ENCODE measurements around the gene MRPL32. TPM values are rescaled to one million over a fixed set of nuclear protein-coding genes. Genes with fewer than 3 reads are reported as not detected.

MRPL32 gene
- total RNA-seq, 2 donors from 2014 or later = 46.4 to 52.0 TPM

- Mint-ChIP-seq H3K9me3 (no peaks in the 10 kb centered on the region), H3K4me3 (peak overlapping the region; percentile 1), H3K36me3 (no peaks in the 10 kb centered on the region), H3K4me1 (ENCODE audit: low read depth in 2 of 2) (peaks cover 39 to 45% of the 10 kb centered on the region in 2 donors), H3K27me3 (no peaks in the 10 kb centered on the region), H3K27ac (peak overlapping the region; percentile 69 to 77)
- DNase-seq (ENCODE audit: low spot score) = no peak
- no peak for ATAC-seq
Measured at GRCh38 chr7:42913591-42913990, 18.6 kb upstream of the MRPL32 start.

GRCh38 chr7:42914009-42914408 is 18.2 kb upstream of the MRPL32 start:
- no peak for DNase-seq (ENCODE audit: low spot score)
- H3K36me3 Mint-ChIP-seq = peaks cover 1% of the 10 kb centered on the region
- H3K27ac Mint-ChIP-seq = peak overlapping the region; percentile 69 to 77
- H3K27me3 Mint-ChIP-seq = no peaks in the 10 kb centered on the region
- no peaks in the 10 kb centered on the region for H3K9me3 Mint-ChIP-seq
- ATAC-seq = no peak
- peak overlapping the region; percentile 1 for H3K4me3 Mint-ChIP-seq
- H3K4me1 Mint-ChIP-seq (ENCODE audit: low read depth in 2 of 2) = peaks cover 39 to 43% of the 10 kb centered on the region in 2 donors

DNA sequence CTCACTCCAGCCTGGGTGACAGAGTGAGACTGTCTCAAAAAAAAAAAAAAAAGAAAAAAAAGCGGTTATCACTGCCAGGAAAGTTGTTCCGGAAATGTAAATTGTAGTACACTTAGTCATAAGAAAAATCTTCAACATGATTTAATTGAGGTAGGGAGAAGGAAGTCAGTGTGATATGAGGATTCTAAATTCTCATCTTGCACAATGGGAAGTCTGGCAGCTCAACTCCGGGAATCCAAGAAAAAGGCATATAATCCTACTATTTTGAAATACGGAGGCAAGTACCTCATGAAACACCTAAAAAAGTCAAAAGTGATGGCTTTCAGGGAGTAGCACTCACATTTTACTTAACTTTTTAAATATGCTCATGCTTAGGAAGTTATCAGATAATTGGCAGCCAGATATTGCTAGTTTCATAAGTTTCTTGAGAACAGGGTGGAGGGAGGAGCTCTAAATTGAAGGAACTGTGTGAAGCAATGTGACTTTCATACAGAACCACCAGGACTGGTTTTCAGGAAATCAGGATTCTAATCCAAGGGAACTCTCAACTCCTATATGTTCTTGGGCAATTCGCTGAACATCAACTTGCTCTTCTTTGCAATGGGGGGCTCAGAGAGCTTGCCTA is 17.6 kb upstream of the MRPL32 start:
- Mint-ChIP-seq H3K4me1 (ENCODE audit: low read depth in 2 of 2) (peaks cover 38 to 39% of the 10 kb centered on the region in 2 donors), H3K27ac (peak overlapping the region; percentile 69 to 77), H3K36me3 (peaks cover 7% of the 10 kb centered on the region), H3K9me3 (no peaks in the 10 kb centered on the region), H3K27me3 (no peaks in the 10 kb centered on the region), H3K4me3 (no peak overlapping the region)
- no peak for DNase-seq (ENCODE audit: low spot score)
- no peak for ATAC-seq

GRCh38 chr7:42915356-42915755 is 16.8 kb upstream of the MRPL32 start:
- ATAC-seq = no peak
- Mint-ChIP-seq H3K27ac (peak overlapping the region in 1 of 2 donors; percentile 69), H3K27me3 (no peaks in the 10 kb centered on the region), H3K4me3 (no peak overlapping the region), H3K4me1 (ENCODE audit: low read depth in 2 of 2) (peaks cover 33 to 35% of the 10 kb centered on the region in 2 donors), H3K9me3 (no peaks in the 10 kb centered on the region), H3K36me3 (peaks cover 15% of the 10 kb centered on the region)
- no peak for DNase-seq (ENCODE audit: low spot score)

GRCh38 chr7:42922017-42922753 is 10.0 kb upstream of the MRPL32 start:
- peaks cover 14 to 18% of the 10 kb centered on the region in 2 donors for H3K4me1 Mint-ChIP-seq (ENCODE audit: low read depth in 2 of 2)
- no peaks in the 10 kb centered on the region for H3K27me3 Mint-ChIP-seq
- no peak overlapping the region for H3K4me3 Mint-ChIP-seq
- ATAC-seq (no peak), DNase-seq (ENCODE audit: low spot score) (no peak)
- H3K9me3 Mint-ChIP-seq = no peaks in the 10 kb centered on the region
- H3K36me3 Mint-ChIP-seq = peaks cover 39% of the 10 kb centered on the region
- H3K27ac Mint-ChIP-seq = no peak overlapping the region

- Mint-ChIP-seq H3K36me3 (peaks cover 41% of the 10 kb centered on the region), H3K9me3 (no peaks in the 10 kb centered on the region), H3K4me3 (no peak overlapping the region), H3K27ac (peak overlapping the region in 1 of 2 donors; percentile 41), H3K4me1 (ENCODE audit: low read depth in 2 of 2) (peaks cover 26 to 29% of the 10 kb centered on the region in 2 donors), H3K27me3 (no peaks in the 10 kb centered on the region)
- ATAC-seq (no peak), DNase-seq (ENCODE audit: low spot score) (no peak)
Measured at GRCh38 chr7:42924223-42924838, 7.8 kb upstream of the MRPL32 start.

- peaks cover 32 to 33% of the 10 kb centered on the region in 2 donors for H3K4me1 Mint-ChIP-seq (ENCODE audit: low read depth in 2 of 2)
- H3K4me3 Mint-ChIP-seq = no peak overlapping the region
- no peaks in the 10 kb centered on the region for H3K27me3 Mint-ChIP-seq
- H3K9me3 Mint-ChIP-seq = no peaks in the 10 kb centered on the region
- ATAC-seq (no peak), DNase-seq (ENCODE audit: low spot score) (no peak)
- H3K36me3 Mint-ChIP-seq = peaks cover 34% of the 10 kb centered on the region
- H3K27ac Mint-ChIP-seq = no peak overlapping the region
Measured at GRCh38 chr7:42925630-42926029, 6.5 kb upstream of the MRPL32 start.

DNA sequence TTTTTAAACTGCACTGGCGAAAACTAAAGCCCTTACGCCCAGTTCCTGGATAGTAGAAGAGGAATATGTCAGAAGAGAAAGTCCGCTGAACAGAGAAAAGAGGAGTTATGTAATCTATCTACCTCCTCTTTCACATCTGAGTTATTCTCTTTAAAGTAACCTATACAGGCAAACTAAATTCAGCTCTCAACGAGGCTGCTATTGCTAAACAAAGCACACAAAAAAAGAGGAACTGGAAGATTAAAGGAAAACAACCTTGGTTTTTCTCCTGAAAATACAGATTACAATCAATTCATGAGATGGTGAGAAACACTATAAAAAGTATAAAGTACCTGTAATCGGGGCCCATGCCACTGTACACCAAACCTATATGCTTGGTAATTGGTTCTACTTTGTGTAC is 6.0 kb upstream of the MRPL32 start:
- ATAC-seq = no peak
- Mint-ChIP-seq H3K36me3 (peaks cover 28% of the 10 kb centered on the region), H3K27me3 (no peaks in the 10 kb centered on the region), H3K4me3 (no peak overlapping the region), H3K4me1 (ENCODE audit: low read depth in 2 of 2) (peaks cover 31 to 38% of the 10 kb centered on the region in 2 donors), H3K27ac (no peak overlapping the region), H3K9me3 (no peaks in the 10 kb centered on the region)
- no peak for DNase-seq (ENCODE audit: low spot score)

GRCh38 chr7:42928754-42929153 is 3.4 kb upstream of the MRPL32 start:
- Mint-ChIP-seq H3K36me3 (peaks cover 26% of the 10 kb centered on the region), H3K4me1 (ENCODE audit: low read depth in 2 of 2) (peaks cover 34 to 43% of the 10 kb centered on the region in 2 donors), H3K27me3 (no peaks in the 10 kb centered on the region), H3K4me3 (peak overlapping the region; percentile 61), H3K9me3 (no peaks in the 10 kb centered on the region), H3K27ac (peak overlapping the region in 1 of 2 donors; percentile 61)
- ATAC-seq (no peak), DNase-seq (ENCODE audit: low spot score) (no peak)

DNA sequence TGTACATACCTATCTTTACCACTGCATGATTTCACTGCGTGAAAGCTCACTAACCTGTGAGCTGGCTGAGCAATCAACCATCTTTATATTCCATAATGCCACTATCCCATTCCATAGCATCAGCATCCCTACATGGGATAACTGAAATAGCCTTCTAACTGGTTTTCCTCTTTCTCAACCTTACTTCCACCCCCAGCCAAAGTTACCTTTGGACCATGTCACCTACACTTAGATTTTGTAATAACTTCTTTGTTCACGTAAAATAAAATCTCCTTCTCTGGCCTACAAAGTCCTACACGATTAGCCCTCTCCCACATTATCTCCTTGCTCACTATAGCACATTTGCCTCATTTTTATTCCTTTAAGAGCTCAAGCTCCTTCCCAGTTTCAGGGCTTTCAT is 2.7 kb upstream of the MRPL32 start:
- H3K4me3 Mint-ChIP-seq = peak overlapping the region; percentile 97
- ATAC-seq = no peak
- H3K36me3 Mint-ChIP-seq = peaks cover 26% of the 10 kb centered on the region
- H3K4me1 Mint-ChIP-seq (ENCODE audit: low read depth in 2 of 2) = peaks cover 38 to 47% of the 10 kb centered on the region in 2 donors
- DNase-seq (ENCODE audit: low spot score) = no peak
- no peaks in the 10 kb centered on the region for H3K27me3 Mint-ChIP-seq
- H3K27ac Mint-ChIP-seq = peak overlapping the region; percentile 24 to 61
- H3K9me3 Mint-ChIP-seq = no peaks in the 10 kb centered on the region

GRCh38 chr7:42930889-42931288 is 1.3 kb upstream of the MRPL32 start:
- H3K36me3 Mint-ChIP-seq = peaks cover 22% of the 10 kb centered on the region
- H3K27me3 Mint-ChIP-seq = no peaks in the 10 kb centered on the region
- peak overlapping the region; percentile 96 to 98 for H3K27ac Mint-ChIP-seq
- no peaks in the 10 kb centered on the region for H3K9me3 Mint-ChIP-seq
- no peak for DNase-seq (ENCODE audit: low spot score)
- peak overlapping the region; percentile 97 for H3K4me3 Mint-ChIP-seq
- peaks cover 28 to 40% of the 10 kb centered on the region in 2 donors for H3K4me1 Mint-ChIP-seq (ENCODE audit: low read depth in 2 of 2)
- ATAC-seq = no peak

DNA sequence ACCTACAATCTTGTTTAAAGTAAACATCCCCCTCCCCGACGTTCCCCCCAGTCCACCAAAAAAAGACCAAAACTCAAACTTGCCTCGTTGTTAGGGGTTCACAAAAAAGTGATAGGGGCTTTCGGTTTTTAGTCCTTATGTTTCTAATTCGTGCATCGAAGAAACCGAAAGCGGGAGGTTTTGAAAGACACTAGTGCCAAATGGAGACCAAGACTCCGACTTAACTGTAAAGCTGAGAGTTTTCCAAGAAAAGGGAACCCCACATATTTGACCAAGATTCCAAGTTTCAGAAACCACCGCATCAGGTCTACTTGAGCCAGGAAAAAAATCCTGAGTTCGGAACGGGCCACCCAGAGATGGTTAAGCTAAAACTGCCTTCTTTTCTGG is 736 bp upstream of the MRPL32 start:
- DNase-seq (ENCODE audit: low spot score) = no peak
- no peaks in the 10 kb centered on the region for H3K27me3 Mint-ChIP-seq
- peaks cover 28 to 40% of the 10 kb centered on the region in 2 donors for H3K4me1 Mint-ChIP-seq (ENCODE audit: low read depth in 2 of 2)
- peaks cover 26% of the 10 kb centered on the region for H3K36me3 Mint-ChIP-seq
- H3K27ac Mint-ChIP-seq = peak overlapping the region; percentile 96 to 98
- peak overlapping the region; percentile 97 for H3K4me3 Mint-ChIP-seq
- ATAC-seq = no peak
- H3K9me3 Mint-ChIP-seq = no peaks in the 10 kb centered on the region

DNA sequence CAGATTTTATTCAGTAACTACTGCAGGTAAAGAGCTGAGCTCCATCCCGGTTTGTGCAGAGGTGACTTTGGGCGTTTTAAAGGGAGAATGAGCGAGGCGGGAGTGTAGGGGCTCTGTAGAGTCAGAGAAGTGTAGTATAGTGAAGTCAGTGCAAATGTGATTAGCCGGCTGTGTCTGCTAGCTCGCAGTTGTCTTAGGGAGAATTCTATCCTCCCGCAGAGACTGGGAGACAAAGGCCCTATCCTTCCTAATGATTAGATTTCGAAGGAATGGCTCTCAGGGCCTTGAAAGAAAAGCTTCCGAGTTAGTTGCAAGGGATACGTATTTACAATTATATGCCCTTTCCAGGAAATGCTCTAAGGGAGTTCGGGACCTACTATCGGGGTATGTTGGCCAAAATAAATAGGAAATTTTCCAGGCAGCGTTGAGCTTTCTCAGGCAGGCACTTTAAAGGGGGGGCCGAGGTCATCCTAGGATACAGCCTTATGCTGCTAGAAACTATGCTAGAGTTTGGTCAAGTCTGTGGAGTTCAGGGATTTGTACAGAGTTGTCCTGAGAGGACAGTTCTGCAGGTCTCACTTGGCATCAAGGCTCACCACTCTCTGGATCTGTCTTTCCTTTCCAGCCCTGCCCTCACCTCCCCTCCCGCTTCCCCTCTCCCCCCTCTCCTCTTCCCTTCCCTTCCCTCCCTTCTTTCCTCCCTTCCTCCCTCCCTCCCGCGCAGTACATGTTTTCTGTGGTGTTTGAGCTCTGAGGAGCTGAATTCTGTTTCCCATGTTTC is 825 bp downstream of the MRPL32 start:
- no peak for DNase-seq (ENCODE audit: low spot score)
- peaks cover 33% of the 10 kb centered on the region for H3K36me3 Mint-ChIP-seq
- peaks cover 28 to 39% of the 10 kb centered on the region in 2 donors for H3K4me1 Mint-ChIP-seq (ENCODE audit: low read depth in 2 of 2)
- no peak for ATAC-seq
- H3K27ac Mint-ChIP-seq = peak overlapping the region; percentile 96 to 98
- H3K27me3 Mint-ChIP-seq = no peaks in the 10 kb centered on the region
- no peaks in the 10 kb centered on the region for H3K9me3 Mint-ChIP-seq
- peak overlapping the region; percentile 97 for H3K4me3 Mint-ChIP-seq
